ENCODE measurements around the gene KCTD3.

GRCh38 chr1:215567491-215568298, 591 bp downstream of the KCTD3 start:
- no peak for TF ChIP-seq CTCF (IDR thresholded peaks at IDR 0.05)
- TF ChIP-seq POLR2AphosphoS5 (IDR thresholded peaks at IDR 0.05; ENCODE audit: insufficient read depth in 1 of 2, low read depth in 1 of 2) = no peak
